HG02938 (cell line): Measurements from ENCODE around the gene CEBPB.

Experiments
- ATAC-seq: cut with Tn5 transposase; IDR thresholded peaks from one replicate; pipeline ENCODE4 v1.9.1; 2021; ENCODE audit warnings: mild to moderate bottlenecking, moderate library complexity; ENCODE audit not compliant: unreplicated experiment

Gene CEBPB

GRCh38 chr20:50224531-50225255 lies 34.1 kb downstream of the CEBPB start:
- ATAC-seq, result no peak

- no peak for ATAC-seq
Observed at GRCh38 chr20:50226093-50226974, 35.7 kb downstream of the CEBPB start.

- ATAC-seq, result no peak
Observed at GRCh38 chr20:50227506-50227905, 36.9 kb downstream of the CEBPB start.

- no peak for ATAC-seq
Observed at GRCh38 chr20:50229156-50229607, 38.6 kb downstream of the CEBPB start.

- no peak for ATAC-seq
Observed at GRCh38 chr20:50230184-50230583, 39.6 kb downstream of the CEBPB start.

DNA sequence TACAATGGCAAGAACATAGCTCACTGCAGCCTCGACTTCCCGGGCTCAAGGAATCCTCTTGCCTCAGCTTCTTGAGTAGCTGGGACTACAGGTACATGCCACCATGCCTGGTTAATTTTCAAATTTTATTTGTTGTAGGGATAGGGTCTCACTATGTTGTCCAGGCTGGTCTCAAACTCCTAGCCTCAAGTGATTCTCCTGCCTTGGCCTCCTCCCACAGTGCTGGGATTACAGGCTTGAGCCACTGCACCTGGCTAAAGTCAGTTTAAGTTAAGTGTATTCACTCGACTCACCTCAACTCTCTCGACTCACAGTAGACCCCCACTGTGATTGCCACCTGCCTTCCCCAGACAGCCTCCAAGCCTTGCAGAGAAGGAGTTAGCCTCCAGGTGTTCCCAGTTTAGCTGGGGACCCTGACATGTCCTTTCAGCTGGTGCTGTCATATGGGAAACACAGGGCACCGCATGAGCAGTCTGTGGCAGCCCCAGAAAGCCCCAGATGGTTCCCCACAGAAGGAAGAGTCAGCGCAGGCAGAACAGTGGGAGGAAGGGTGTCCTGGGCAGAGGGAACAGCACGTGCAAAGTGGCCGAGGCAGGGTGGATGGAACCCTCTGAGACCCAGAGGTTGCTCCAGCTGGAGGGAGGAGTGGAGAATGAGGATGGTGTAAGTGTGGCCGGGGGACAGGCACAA lies 40.4 kb downstream of the CEBPB start:
- no peak for ATAC-seq

DNA sequence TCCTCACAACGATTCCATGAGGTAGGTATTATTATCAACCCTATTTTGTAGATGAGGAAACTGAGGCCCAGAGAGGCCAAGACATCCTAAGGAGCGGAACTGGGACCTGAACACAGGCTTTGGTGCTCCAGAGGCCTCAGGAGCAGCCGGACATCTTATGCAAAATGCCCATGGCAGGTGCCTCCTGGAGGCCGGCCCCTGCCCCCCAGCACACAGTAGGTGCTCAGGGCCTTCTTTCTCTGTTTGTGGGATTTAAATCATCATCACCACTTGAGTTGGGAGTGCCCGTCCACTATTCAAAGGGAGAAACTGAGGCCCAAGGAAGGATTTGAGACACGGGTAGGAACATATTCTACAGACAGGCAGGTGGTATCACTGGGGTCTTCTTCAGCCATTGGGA lies 41.2 kb downstream of the CEBPB start:
- no peak for ATAC-seq

GRCh38 chr20:50232651-50233324 lies 42.2 kb downstream of the CEBPB start:
- ATAC-seq, result no peak

DNA sequence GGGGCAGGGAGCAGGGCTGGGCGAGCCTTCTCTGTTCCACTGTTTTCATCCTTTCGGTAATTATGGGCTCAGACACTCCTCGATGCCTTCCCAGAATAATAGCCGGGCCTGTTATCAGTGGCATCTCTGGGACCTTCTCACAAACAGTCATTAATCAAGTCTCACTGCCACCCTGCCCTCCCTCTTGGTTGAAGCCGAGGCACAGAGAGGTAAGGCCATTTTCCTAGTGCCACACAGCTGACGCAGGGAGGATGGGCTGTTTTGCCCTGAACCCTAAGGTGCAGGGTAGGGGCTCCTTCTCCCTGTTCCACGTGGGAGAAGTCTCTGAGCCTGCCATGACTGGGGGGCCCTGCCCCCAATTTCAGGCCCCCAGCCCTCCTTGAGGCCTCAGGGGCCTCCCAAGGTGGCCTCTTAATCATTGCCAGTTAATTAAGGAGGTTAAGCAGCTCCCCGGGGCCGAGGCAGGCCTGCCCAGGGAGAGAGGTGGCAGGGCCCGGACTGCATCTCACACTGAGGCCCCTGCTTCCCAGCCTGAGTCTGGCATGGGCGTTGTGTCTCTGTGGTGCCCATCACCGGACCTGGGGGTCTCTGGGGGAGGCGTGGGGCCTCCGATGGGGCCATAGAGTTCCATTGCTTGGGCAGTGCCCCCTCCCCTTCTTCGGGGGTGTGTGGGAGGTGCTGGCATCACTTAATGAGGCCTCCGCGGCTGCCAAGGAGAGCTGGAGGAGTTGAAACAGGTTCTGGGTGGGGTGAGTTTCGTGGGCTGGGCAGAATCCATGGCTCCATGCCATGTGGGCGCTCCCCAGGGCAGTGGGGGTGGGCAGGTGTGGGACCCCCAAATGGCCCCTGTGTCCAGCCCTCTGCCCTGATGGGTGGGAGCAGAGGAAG lies 42.9 kb downstream of the CEBPB start:
- no peak for ATAC-seq

DNA sequence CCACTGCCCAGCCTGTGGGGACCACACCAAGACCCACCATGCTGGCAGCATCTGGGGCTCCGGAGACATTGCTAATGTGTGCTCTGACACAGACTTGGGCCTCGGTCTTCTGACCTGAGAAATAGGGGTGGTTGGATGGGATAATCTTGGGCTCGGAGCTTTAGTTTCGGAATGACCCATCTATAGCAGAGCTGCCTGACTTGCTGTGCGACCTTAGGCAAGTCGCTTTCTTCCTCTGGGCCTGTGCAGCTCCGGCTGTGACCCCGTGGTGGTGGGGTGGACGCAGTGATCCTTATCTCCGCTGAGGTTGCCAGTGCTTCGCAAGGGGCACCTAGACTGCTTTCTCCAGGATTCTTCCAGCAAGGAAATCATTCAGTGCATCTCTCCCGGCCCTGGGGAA lies 43.7 kb downstream of the CEBPB start:
- no peak for ATAC-seq

- no peak for ATAC-seq
Observed at GRCh38 chr20:50237349-50237748, 46.7 kb downstream of the CEBPB start.

DNA sequence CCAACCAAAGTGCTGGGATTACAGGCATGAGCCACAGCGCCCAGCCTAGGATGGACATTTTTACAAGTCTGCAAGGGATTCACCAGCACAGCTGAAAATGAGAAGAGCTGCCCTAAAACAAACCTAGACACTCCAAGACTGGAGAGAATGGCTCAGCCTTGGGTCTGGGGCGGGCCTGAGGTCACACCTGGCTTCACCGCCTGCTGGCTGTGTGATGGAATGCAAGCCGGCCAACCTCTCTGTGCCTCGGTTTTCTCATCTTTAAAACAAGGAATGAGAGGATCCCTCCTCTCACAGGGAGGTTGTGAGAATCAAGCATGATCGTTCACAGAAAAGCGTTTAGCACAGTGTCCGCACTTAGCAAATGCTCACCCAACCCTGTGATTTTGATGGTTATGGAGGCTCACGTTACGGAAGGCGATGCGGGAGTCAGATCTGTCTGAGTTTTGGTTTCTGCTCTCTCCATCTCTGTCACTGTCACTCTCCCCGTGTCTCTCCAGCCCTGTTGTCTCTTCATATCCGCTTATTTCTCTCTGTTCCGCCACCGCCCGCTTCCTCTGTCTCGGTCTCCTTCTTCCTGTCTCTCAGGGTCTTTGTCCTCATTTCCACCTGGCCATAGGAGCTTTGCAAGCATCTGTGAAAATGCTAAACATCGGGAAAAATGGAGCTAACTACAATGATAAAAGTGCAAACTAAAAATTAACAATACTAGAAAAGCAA lies 47.6 kb downstream of the CEBPB start:
- ATAC-seq, result no peak

GRCh38 chr20:50240092-50240491 lies 49.5 kb downstream of the CEBPB start:
- ATAC-seq, result no peak

DNA sequence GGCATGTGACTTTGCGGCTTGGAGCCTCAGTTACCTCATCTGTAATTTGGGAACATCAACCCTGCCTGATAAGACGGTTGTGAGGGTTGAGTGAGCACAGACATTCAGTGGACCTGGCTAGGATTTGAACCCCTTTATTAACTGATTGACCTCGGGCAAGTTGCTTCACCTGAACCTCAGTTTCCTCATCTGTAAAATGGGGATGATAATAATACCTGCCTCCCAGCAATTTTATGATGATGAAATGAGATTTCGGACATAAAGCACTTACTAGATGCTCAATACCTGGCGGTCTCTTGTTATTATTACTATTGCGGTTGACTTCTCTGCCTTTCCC lies 51.5 kb downstream of the CEBPB start:
- ATAC-seq, result no peak
